GM12891 (cell line): ENCODE measurements around the gene ID3.
A peak's percentile ranks its signal among the peaks of the same experiment; 100 is the strongest.

Source experiments
- POLR2A ChIP-seq: IDR thresholded peaks from 2 replicates; pipeline ENCODE4 v1.6.1; 2011; ENCODE audit warnings: low read depth, low read length, control low read depth
- POLR2AphosphoS5 ChIP-seq: IDR thresholded peaks from 2 replicates; pipeline ENCODE4 v1.6.1; 2011; ENCODE audit warnings: low read depth, low read length, control low read depth
- POU2F2 ChIP-seq: IDR thresholded peaks from 2 replicates; pipeline ENCODE4 v1.6.1; 2011; ENCODE audit warnings: low read depth, mild to moderate bottlenecking, control low read depth, low read length, moderate library complexity
- SPI1 ChIP-seq: IDR thresholded peaks from 2 replicates; pipeline ENCODE4 v1.6.1; 2011; ENCODE audit warnings: low read depth, low read length, control low read depth
- TAF1 ChIP-seq: IDR thresholded peaks from 2 replicates; pipeline ENCODE4 v1.6.1; 2011; ENCODE audit warnings: low read depth, low read length, control low read depth

GRCh38 chr1:23554481-23555269, 4.6 kb downstream of the ID3 start:
- TF ChIP-seq POLR2AphosphoS5: peak; percentile 49; the same call in 1 of the 2 replicates
- TF ChIP-seq TAF1: peak; percentile 28; the same call in 1 of the 2 replicates
- no peak for TF ChIP-seq POU2F2
- TF ChIP-seq POLR2A: peak; percentile 70
- TF ChIP-seq SPI1: no peak
